HCT116 (cell line): ENCODE data around the gene TBC1D17. TPM values are rescaled to one million over a fixed set of nuclear protein-coding genes. Genes with fewer than 3 reads are reported as not detected.

Experiments used
- ATAC-seq: fragments of 200-7000 bp; cut with Tn5 transposase; 2 replicates; pipeline ENCODE4 v1.9.1; 2020; ENCODE audit warnings: mild to moderate bottlenecking, moderate library complexity
- BruUV-seq: library from RNA; stranded (reverse); fragments of 400-500 nt; replicated peaks from 2 replicates; lab custom pipeline; 2021; lab: Mats Ljungman, UMichigan
- CTCF ChIA-PET: fragments of 300-600 bp; sonication (Branson Sonifier 250); formaldehyde crosslinking; loops from one replicate; lab custom pipeline; 2021; ENCODE audit warnings: antibody characterized with exemption; lab: Charles Lee
- POLR2A ChIA-PET: fragments of 300-600, 350-600 bp; sonication (Branson Sonifier 250); formaldehyde crosslinking; loops from one replicate; lab custom pipeline; 2021; ENCODE audit warnings: antibody characterized with exemption; lab: Charles Lee
- RAD21 ChIA-PET, 2 experiments: fragments of 300-600 bp; sonication (Branson Sonifier 250); formaldehyde crosslinking; loops; one replicate each; lab custom pipeline; 2023; ENCODE audit warnings: low total read pairs in 2 of 2; ENCODE audit not compliant: uncharacterized antibody in 2 of 2, unreplicated experiment in 2 of 2, low non-redundant PET in 1 of 2; lab: Charles Lee
- DNase-seq: peaks from one replicate; pipeline ENCODE4 v3.0.0-alpha.2; 2010; ENCODE audit warnings: low read depth, low spot score
- H2AFZ ChIP-seq: fragments of 200-600 bp; shearing (Covaris generic), sonication (generic); 2 replicates; pipeline ENCODE4 v1.6.1; 2017; ENCODE audit warnings: low read depth, mixed run types, mixed read lengths, antibody characterized with exemption, low read length; ENCODE audit not compliant: poor library complexity, severe bottlenecking
- H3K27ac ChIP-seq: 2 replicates; pipeline ENCODE4 v1.5.1; 2012; ENCODE audit warnings: low read depth, low read length
- H3K27me3 ChIP-seq: fragments of 200-600 bp; sonication (generic); 2 replicates; pipeline ENCODE4 v1.6.1; 2016; ENCODE audit warnings: mixed run types, low read length, mixed read lengths; ENCODE audit not compliant: insufficient read depth
- H3K36me3 ChIP-seq, 2 experiments: fragments of 200-500 bp in 1 of 2; fragments of 200-600 bp in 1 of 2; sonication (Bioruptor generic) in 1 of 2; sonication (generic) in 1 of 2; 2 replicates each; pipeline versions ENCODE4 v1.5.1 to v1.6.1; 2014 to 2016; ENCODE audit warnings: low read length in 2 of 2, inconsistent platforms in 1 of 2, mixed read lengths in 1 of 2, mixed run types in 1 of 2; ENCODE audit not compliant: insufficient read depth in 2 of 2, control insufficient read depth in 1 of 2
- H3K4me1 ChIP-seq, 2 experiments: fragments of 200-600 bp in 1 of 2; sonication (generic) in 1 of 2; 2 replicates each; pipeline versions ENCODE4 v1.5.1 to v1.6.1; 2012 to 2017; ENCODE audit warnings: low read length in 2 of 2, inconsistent platforms in 1 of 2, mild to moderate bottlenecking in 1 of 2, mixed read lengths in 1 of 2, mixed run types in 1 of 2, moderate library complexity in 1 of 2; ENCODE audit not compliant: insufficient read depth in 2 of 2, control insufficient read depth in 1 of 2
- H3K4me2 ChIP-seq: fragments of 200-600 bp; sonication (generic); 2 replicates; pipeline ENCODE4 v1.6.1; 2017; ENCODE audit warnings: mixed run types, low read length, mixed read lengths
- H3K4me3 ChIP-seq, 2 experiments: fragments of 200-600 bp in 1 of 2; sonication (generic) in 1 of 2; replicated peaks in 1 of 2; 2 replicates each; pipeline ENCODE4 v1.5.1; 2011 to 2016; ENCODE audit warnings: low read length in 2 of 2, control low read depth in 1 of 2, low read depth in 1 of 2, mild to moderate bottlenecking in 1 of 2, mixed read lengths in 1 of 2, mixed run types in 1 of 2
- H3K79me2 ChIP-seq: fragments of 200-600 bp; sonication (generic); 2 replicates; pipeline ENCODE4 v1.6.1; 2017; ENCODE audit warnings: mild to moderate bottlenecking, mixed run types, low read length, moderate library complexity, mixed read lengths; ENCODE audit not compliant: insufficient read depth
- H3K9ac ChIP-seq: fragments of 200-600 bp; sonication (generic); 2 replicates; pipeline ENCODE4 v1.6.1; 2016; ENCODE audit warnings: low read length, mixed read lengths
- H3K9me2 ChIP-seq: fragments of 200-600 bp; sonication (generic), shearing (Covaris generic); 2 replicates; pipeline ENCODE4 v1.6.1; 2017; ENCODE audit warnings: mixed run types, mild to moderate bottlenecking, moderate library complexity; ENCODE audit not compliant: insufficient read depth
- H3K9me3 ChIP-seq, 2 experiments: fragments of 200-500 bp in 1 of 2; fragments of 200-600 bp in 1 of 2; sonication (Bioruptor generic) in 1 of 2; sonication (generic) in 1 of 2; 2 replicates each; pipeline ENCODE4 v1.6.1; 2014 to 2017; ENCODE audit warnings: low read length in 2 of 2, mixed read lengths in 2 of 2, inconsistent platforms in 1 of 2, low read depth in 1 of 2, mild to moderate bottlenecking in 1 of 2, mixed run types in 1 of 2, moderate library complexity in 1 of 2; ENCODE audit not compliant: control insufficient read depth in 1 of 2, insufficient read depth in 1 of 2
- H4K20me1 ChIP-seq: fragments of 200-600 bp; sonication (generic), shearing (Covaris generic); 2 replicates; pipeline ENCODE4 v1.6.1; 2017; ENCODE audit warnings: mixed run types, mild to moderate bottlenecking, moderate library complexity; ENCODE audit not compliant: insufficient read depth
- ATF3 ChIP-seq: IDR thresholded peaks from 2 replicates; pipeline ENCODE4 v1.6.1; 2012
- ELF1 ChIP-seq: IDR thresholded peaks from 2 replicates; pipeline ENCODE4 v1.6.1; 2012; ENCODE audit warnings: low read depth, borderline replicate concordance
- EZH2 ChIP-seq: fragments of 200-600 bp; sonication (generic); IDR thresholded peaks from 2 replicates; pipeline ENCODE4 v1.6.1; 2017; ENCODE audit warnings: antibody characterized with exemption, mixed run types
- EZH2phosphoT487 ChIP-seq: fragments of 200-600 bp; IDR thresholded peaks from 2 replicates; pipeline ENCODE4 v1.6.1; 2018; ENCODE audit warnings: antibody characterized with exemption, borderline replicate concordance
- MAX ChIP-seq: IDR thresholded peaks from 2 replicates; pipeline ENCODE4 v1.6.1; 2012
- POLR2A ChIP-seq: IDR thresholded peaks from 2 replicates; pipeline ENCODE4 v1.7.0; 2011; ENCODE audit warnings: borderline replicate concordance; ENCODE audit not compliant: insufficient read depth, insufficient read length; ENCODE audit errors: extremely low read depth
- POLR2AphosphoS5 ChIP-seq: IDR thresholded peaks from 2 replicates; pipeline ENCODE4 v1.6.1; 2011; ENCODE audit warnings: mild to moderate bottlenecking, low read depth, low read length, moderate library complexity
- SIN3A ChIP-seq: IDR thresholded peaks from 2 replicates; pipeline ENCODE4 v1.6.1; 2012; ENCODE audit warnings: low read depth
- ZFX ChIP-seq: fragments of 450-650 bp; IDR thresholded peaks from 2 replicates; pipeline ENCODE4 v1.6.1; 2017
- ZNF274 ChIP-seq: fragments of 200-500 bp; sonication (Bioruptor generic); IDR thresholded peaks from 2 replicates; pipeline ENCODE4 v1.6.1; 2014; ENCODE audit warnings: mild to moderate bottlenecking, low read depth, low read length, inconsistent platforms
- intact Hi-C: fragments of 100-400 bp; cut with micrococcal nuclease; formaldehyde crosslinking; loops from 2 replicates; pipeline ENCODE4 v1.10.0; 2022
- total RNA-seq: library from RNA; stranded (reverse); gene quantifications from one replicate; pipeline ENCODE4 v1.2.1, GENCODE V29; 2021; ENCODE audit not compliant: unreplicated experiment
- TF ChIP-seq, protein P1 (sequence below): IDR thresholded peaks from 2 replicates; pipeline ENCODE4 v1.6.1; 2012; ENCODE audit warnings: low read depth

TBC1D17 gene
- total RNA-seq, 1 experiment from 2014 or later, result 32.9 TPM

- no peak for TF ChIP-seq ATF3
These were observed 37.2 kb upstream of the TBC1D17 start (continued) for GRCh38 chr19:49840321-49840720.

- Histone ChIP-seq H3K27ac (no peak overlapping the region), H3K9me3 (no peaks in the 10 kb centered on the region), H3K4me1 (no peaks in the 10 kb centered on the region), H3K4me2 (no peak overlapping the region), H3K4me3 (no peak overlapping the region), H4K20me1 (no peaks in the 10 kb centered on the region)
- ChIA-PET POLR2A (no interaction called here), RAD21 (no interaction called here)
- no peak for DNase-seq
- TF ChIP-seq, protein P1, sequence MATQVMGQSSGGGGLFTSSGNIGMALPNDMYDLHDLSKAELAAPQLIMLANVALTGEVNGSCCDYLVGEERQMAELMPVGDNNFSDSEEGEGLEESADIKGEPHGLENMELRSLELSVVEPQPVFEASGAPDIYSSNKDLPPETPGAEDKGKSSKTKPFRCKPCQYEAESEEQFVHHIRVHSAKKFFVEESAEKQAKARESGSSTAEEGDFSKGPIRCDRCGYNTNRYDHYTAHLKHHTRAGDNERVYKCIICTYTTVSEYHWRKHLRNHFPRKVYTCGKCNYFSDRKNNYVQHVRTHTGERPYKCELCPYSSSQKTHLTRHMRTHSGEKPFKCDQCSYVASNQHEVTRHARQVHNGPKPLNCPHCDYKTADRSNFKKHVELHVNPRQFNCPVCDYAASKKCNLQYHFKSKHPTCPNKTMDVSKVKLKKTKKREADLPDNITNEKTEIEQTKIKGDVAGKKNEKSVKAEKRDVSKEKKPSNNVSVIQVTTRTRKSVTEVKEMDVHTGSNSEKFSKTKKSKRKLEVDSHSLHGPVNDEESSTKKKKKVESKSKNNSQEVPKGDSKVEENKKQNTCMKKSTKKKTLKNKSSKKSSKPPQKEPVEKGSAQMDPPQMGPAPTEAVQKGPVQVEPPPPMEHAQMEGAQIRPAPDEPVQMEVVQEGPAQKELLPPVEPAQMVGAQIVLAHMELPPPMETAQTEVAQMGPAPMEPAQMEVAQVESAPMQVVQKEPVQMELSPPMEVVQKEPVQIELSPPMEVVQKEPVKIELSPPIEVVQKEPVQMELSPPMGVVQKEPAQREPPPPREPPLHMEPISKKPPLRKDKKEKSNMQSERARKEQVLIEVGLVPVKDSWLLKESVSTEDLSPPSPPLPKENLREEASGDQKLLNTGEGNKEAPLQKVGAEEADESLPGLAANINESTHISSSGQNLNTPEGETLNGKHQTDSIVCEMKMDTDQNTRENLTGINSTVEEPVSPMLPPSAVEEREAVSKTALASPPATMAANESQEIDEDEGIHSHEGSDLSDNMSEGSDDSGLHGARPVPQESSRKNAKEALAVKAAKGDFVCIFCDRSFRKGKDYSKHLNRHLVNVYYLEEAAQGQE, result no peak
- TF ChIP-seq MAX, result no peak
- TF ChIP-seq ZFX, result no peak
- no peak for TF ChIP-seq ELF1
- TF ChIP-seq ATF3, result no peak
- no peak for TF ChIP-seq EZH2
- no peak for TF ChIP-seq POLR2A
- no peak for TF ChIP-seq ZNF274
- no peak for TF ChIP-seq SIN3A
- no peak for TF ChIP-seq EZH2phosphoT487
- TF ChIP-seq POLR2AphosphoS5, result no peak
- TF ChIP-seq, all 23 proteins: peak for 0
- Histone ChIP-seq H3K79me2 (no peaks in the 10 kb centered on the region), H3K36me3 (peaks cover 22 to 23% of the 10 kb centered on the region in 2 experiments), H3K27me3 (no peaks in the 10 kb centered on the region), H3K9me2 (no peaks in the 10 kb centered on the region), H3K9ac (no peak overlapping the region), H2AFZ (no peak overlapping the region)
- no peak for ATAC-seq
- CTCF ChIA-PET, result no interaction called here
- BruUV-seq, result no TSS peak
- intact Hi-C loops, result no loop called here
These were observed 36.7 kb upstream of the TBC1D17 start for GRCh38 chr19:49840736-49841249.
